Left colon (tissue), 2 donors: ENCODE measurements around the gene MYLK4. TPM values are rescaled to one million over a fixed set of nuclear protein-coding genes. Genes with fewer than 3 reads are reported as not detected.
A peak's percentile ranks its signal among the peaks of the same experiment; 100 is the strongest.
"Not testable (repeated sequence)": the region's sequence is repeated elsewhere in the genome, so short reads cannot be mapped to it uniquely, and the experiment has no call there.

Experiments
- ATAC-seq: fragments of 200-7000 bp; cut with Tn5 transposase; one replicate; pipeline ENCODE4 v1.9.1; 2020; ENCODE audit warnings: mild to moderate bottlenecking, moderate library complexity
- DNase-seq, 2 donors: peaks; one replicate each; pipeline ENCODE4 v3.0.0-alpha.2; 2020
- intact Hi-C, 2 donors: fragments of 100-400 bp; cut with DNase I in 1 of 2; cut with micrococcal nuclease in 1 of 2; formaldehyde crosslinking; loops; one replicate each; pipeline versions ENCODE4 v1.11.2 to v1.14.0; 2022; cut with DNase I, micrococcal nuclease
- total RNA-seq, 2 donors: library from RNA; stranded (reverse); fragmentation: NEBNext Ultra II Directional; extraction: Animal tissue kit (Norgen Biotek cat#: 25700); gene quantifications; one replicate each; pipeline ENCODE4 v1.2.1, GENCODE V29; 2021
- donor health status: DM: no; HTN: no; CAD: no.
- donor health status: DM: yes; HTN: yes; CAD: no.

The MYLK4 gene
- total RNA-seq, 2 donors from 2014 or later, result 0.34 to 0.55 TPM

GRCh38 chr6:2763345-2763841, 12.7 kb upstream of the MYLK4 start:
- ATAC-seq (no peak), DNase-seq (peak in 1 of 2 donors; percentile 47)
- intact Hi-C loops, result no loop called here

- ATAC-seq, DNase-seq, intact Hi-C loops: not testable (repeated sequence)
These were observed 12.1 kb upstream of the MYLK4 start for GRCh38 chr6:2762868-2763267.

- ATAC-seq (no peak), DNase-seq (no peak)
- intact Hi-C loops, result no loop called here
These were observed 10.4 kb upstream of the MYLK4 start for GRCh38 chr6:2760882-2761842.

DNA sequence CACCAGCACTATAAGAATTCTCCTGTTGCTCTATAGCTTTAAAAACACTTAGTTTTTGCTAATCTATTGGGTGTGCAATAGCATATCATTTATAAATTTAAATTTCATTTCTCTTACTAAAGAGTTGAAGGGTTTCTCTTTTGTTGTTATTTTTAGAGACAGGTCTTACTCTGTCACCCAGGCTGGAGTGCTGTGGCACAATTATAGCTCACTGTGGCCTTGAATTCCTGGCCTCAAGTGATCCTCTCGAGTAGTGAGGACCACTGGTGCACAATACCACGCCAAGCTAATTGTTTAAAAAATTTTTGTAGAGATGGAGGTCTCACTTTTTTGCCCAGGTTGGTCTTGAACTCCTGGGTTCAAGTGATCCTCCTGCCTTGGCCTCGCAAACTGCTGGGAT, 8.3 kb upstream of the MYLK4 start:
- intact Hi-C loops, result loop anchor here in 1 of 2 donors (10.0 kb wide), 1 partner anchor 1164 kb away; no protein-coding TSS in a partner anchor
- DNase-seq, result no peak
- ATAC-seq, result no peak

DNA sequence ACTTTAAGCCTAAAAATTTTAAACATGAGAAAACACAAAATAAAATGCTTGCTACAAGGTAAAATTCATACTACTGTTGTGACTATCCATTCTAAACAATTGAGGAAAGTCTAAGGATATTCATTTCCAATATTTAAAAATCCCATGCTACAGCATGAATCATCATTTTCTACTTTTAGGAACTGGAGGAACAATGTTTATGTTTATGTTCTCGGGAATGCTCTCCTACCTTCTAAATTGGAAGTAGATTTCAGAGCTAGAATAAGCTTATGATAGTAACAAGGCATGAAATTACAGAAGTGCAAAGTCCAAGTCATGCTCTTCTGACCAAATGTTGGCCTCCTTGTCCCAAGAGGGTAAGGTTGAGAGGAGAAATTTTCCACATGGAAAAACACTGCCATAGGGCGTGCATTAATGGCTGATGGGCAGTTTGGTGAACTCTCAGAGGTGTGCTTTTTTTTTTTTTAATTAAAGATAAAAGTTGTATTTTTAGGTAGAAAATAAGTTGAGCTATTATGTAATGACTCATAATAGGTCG, 6.0 kb upstream of the MYLK4 start:
- no peak for ATAC-seq
- no peak for DNase-seq
- intact Hi-C loops, result loop anchor here in 1 of 2 donors (10.0 kb wide), 1 partner anchor 1162 kb away; no protein-coding TSS in a partner anchor

DNA sequence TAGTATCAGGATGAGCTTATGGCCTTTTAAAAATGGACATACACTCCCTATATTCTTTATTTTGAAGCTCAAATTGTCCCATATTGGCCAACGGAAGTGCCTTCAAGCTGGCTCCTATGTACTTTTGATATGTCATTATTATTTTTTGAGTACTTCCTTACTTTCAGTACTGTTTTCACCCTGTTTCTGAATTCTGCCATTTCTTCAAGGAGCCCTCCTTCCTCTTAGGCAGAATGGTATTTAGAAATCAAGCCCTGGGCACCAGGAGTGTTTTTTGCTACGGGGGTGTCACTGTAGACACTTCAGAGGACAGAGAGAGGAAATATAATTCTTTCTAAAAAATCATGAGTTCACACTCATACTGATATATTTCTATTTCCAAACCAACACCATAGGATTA, 5.5 kb upstream of the MYLK4 start:
- intact Hi-C loops, result loop anchor here in 1 of 2 donors (10.0 kb wide), 1 partner anchor 1161 kb away; no protein-coding TSS in a partner anchor
- ATAC-seq (no peak), DNase-seq (no peak)

DNA sequence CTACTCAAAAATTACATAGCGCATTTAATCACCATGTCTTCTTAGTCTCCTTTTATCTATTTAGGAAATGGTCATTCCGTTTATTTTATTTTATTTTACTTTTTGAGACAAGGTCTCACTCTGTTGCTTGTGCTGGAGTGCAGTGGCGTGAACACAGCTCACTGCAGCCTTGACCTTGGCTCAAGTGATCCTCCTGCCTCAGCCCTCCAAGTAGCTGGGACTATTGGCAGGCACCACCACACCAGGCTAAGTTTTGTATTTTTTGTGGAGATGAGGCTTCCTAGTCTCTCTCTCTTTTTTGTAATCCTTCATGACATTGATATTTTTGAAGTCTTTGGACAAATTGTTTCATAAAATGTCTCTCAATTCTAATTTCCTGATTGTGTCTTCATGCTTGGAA, 4.7 kb upstream of the MYLK4 start:
- intact Hi-C loops, result loop anchor here in 1 of 2 donors (10.0 kb wide), 1 partner anchor 1161 kb away; no protein-coding TSS in a partner anchor
- DNase-seq (no peak), ATAC-seq (no peak)

GRCh38 chr6:2754911-2755310, 4.2 kb upstream of the MYLK4 start:
- ATAC-seq (no peak), DNase-seq (no peak)
- intact Hi-C loops, result loop anchor here in 1 of 2 donors (10.0 kb wide), 1 partner anchor 1160 kb away; no protein-coding TSS in a partner anchor

- intact Hi-C loops, result loop anchor here in 1 of 2 donors (10.0 kb wide), 1 partner anchor 1160 kb away; no protein-coding TSS in a partner anchor
- ATAC-seq (no peak), DNase-seq (no peak)
These were observed 3.7 kb upstream of the MYLK4 start for GRCh38 chr6:2754393-2754792.

GRCh38 chr6:2753743-2754142, 3.0 kb upstream of the MYLK4 start:
- no peak for DNase-seq
- intact Hi-C loops, result loop anchor here in 1 of 2 donors (10.0 kb wide), 1 partner anchor 1159 kb away; no protein-coding TSS in a partner anchor
- ATAC-seq, result no peak

DNA sequence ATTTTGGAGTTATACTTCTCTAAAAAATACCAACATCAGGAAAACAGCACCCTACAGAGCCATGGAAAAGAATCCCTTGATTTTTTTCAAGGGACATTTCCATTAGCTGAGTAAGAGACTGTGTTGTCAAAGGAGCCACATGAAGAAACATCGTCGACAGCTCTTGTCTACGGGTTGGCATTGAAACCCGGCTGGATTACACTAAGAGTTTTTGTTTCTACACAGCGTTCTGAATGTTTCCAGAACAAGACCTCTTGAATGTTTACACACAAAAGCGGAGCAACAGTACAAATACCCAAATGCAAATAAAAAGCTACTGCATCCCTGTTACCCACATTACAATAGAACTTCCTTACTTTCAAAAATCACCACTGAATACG, 2.4 kb upstream of the MYLK4 start:
- intact Hi-C loops, result loop anchor here in 1 of 2 donors (10.0 kb wide), 1 partner anchor 1158 kb away; no protein-coding TSS in a partner anchor
- DNase-seq (no peak), ATAC-seq (no peak)

DNA sequence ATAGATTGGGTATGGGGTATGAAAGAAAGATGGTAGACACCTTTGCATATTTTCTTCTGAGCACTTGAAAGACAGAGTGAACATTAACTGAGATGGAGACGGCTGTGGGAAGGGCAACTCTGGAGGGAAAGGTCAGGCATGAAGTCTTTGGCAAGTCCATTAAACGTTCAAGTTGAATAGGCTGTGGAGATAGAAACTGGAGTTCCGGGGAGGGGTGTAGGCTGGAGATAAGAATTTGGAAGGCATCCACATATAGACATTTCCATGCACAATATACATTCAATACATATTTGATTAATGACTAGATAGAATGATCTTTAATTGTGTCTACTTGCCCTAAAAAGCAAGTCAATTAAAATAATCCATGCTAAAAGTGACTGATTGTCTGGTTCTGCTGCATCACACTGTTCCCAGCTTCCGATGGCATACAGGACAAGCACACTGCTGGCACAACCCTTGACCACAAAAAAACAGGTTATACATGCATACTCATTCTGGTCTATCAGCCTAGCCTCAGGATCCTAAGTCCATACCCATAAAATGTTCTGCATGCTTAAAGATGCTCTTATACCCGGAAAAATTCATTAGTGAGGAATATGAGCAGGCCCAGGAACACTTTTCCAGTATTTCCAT, 1.9 kb upstream of the MYLK4 start:
- DNase-seq (no peak), ATAC-seq (no peak)
- intact Hi-C loops, result loop anchor here in 1 of 2 donors (10.0 kb wide), 1 partner anchor 1158 kb away; no protein-coding TSS in a partner anchor

- no peak for DNase-seq
- intact Hi-C loops, result loop anchor here in 1 of 2 donors (10.0 kb wide), 1 partner anchor 1157 kb away; no protein-coding TSS in a partner anchor
- ATAC-seq, result no peak
These were observed 1.1 kb upstream of the MYLK4 start for GRCh38 chr6:2751871-2752270.

DNA sequence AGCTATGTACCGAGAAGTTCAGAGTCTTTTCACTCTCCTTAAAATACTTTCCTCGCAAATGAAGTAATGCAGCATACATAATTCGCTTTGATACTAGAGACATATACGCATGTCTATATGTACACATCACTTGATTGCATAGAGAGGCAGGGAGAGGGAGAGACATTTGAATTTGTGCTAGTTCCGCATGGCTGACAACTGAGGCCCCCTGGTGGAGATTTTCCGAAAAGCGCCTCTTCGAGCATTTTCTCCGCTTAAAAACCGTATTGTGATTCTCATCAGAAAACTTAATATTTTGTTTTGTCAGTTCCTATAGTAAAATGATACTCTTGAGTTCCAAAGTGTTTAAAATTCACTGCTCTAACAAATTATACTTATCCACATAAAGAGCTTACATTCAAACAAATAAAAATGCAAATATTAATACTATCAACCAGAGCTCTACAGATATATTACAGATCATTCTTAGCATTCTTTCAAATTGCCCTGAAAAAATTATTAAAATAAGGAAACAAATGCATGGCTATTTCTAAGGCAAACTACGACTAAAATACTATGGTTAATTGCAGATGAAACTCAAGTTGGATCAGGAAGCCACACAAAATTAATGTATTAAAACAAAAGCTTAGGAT, 637 bp downstream of the MYLK4 start:
- ATAC-seq, result peak; percentile 71
- peak in 1 of 2 donors; percentile 67 for DNase-seq
- intact Hi-C loops, result loop anchor here in 1 of 2 donors (10.0 kb wide), 1 partner anchor 1155 kb away; no protein-coding TSS in a partner anchor

DNA sequence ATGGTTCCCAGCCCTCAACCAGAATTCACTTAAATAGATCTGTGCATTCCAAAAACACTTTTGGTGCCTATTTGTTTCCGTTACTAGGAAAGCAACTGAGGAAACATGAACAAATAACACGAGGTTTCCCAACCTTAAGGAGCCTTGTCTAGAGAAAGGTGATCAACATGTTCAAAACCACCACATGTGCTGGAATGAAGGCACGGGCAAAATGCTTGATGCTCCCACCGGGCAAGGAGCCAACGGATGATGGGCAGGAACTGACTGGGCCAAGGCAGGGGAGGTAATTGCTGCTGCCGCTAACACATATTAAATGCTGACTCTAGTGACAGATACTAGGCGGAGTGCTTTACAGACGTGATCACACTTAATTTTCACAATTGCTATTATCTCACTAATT, 2.5 kb downstream of the MYLK4 start:
- DNase-seq (no peak), ATAC-seq (no peak)
- intact Hi-C loops, result no loop called here

DNA sequence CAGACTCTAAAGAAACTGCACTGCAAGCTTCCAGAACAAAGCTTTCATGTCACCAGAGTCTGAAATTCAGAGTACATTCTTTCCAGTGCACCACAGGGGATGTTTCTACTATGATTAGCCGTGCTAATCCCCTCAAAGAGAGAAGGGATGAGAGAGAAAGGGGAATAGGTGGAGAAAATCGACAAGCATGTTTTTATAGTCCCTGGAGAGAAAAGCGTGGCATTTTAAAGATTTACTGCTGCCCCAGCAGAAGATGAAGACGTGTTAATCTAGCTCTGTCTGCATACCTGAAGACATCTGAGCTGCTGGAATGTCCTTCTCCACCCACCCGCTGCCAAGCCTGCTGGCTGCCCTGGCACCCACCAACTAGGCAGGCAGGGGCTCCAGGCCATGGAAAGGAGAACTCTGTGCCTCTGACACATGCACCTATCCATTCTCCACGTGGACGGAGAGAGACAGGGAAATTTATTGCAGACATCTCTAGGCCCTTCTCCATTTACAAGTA, 4.1 kb downstream of the MYLK4 start:
- intact Hi-C loops, result no loop called here
- DNase-seq (no peak), ATAC-seq (no peak)

GRCh38 chr6:2745246-2745645, 5.5 kb downstream of the MYLK4 start:
- ATAC-seq (no peak), DNase-seq (no peak)
- intact Hi-C loops, result no loop called here

DNA sequence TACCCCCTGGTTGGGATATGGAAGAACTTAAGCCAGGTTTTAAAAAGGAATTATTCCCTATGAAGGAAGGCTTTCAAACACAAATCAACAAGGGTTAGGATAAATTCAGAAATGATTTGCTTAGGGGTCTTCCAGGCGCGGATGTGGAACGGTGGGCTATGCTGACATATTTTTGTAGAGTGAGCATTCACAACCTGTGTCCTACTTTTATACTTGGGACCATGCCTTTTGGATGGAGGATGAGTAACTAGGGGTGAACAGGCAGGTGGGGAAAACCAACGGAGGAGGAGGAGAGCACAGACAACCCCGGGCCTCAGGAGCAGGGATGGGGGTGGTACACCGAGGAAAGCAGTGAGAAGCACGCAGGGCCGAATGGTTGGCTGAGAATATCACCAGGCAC, 5.9 kb downstream of the MYLK4 start:
- DNase-seq, result no peak
- intact Hi-C loops, result no loop called here
- ATAC-seq, result no peak
